Epithelial cell of proximal tubule (primary cell): ENCODE data around the gene COL4A1. TPM values are rescaled to one million over a fixed set of nuclear protein-coding genes. Genes with fewer than 3 reads are reported as not detected.

Source experiments
- DNase-seq: peaks from one replicate; pipeline ENCODE4 v3.0.0-alpha.2; 2011; ENCODE audit warnings: low read depth
- H3K4me3 ChIP-seq: 2 replicates; pipeline ENCODE4 v1.5.1; 2011; ENCODE audit warnings: low read depth, mild to moderate bottlenecking, low read length
- CTCF ChIP-seq: conservative IDR thresholded peaks from 2 replicates; pipeline ENCODE4 v1.5.1; 2012; ENCODE audit warnings: low read depth, mild to moderate bottlenecking, low read length
- total RNA-seq: library from RNA; depleted of rRNA; stranded (reverse); fragments of >200 nt; gene quantifications from 2 replicates; pipeline ENCODE4 v1.2.3, GENCODE V29; 2015

The COL4A1 gene
- total RNA-seq, 1 donor from 2014 or later = 547 TPM

GRCh38 chr13:110182003-110182402 lies 125.0 kb downstream of the COL4A1 start:
- H3K4me3 ChIP-seq = no peak overlapping the region
- DNase-seq = no peak
- no peak for TF ChIP-seq CTCF

- DNase-seq = no peak
- TF ChIP-seq CTCF = no peak
- H3K4me3 ChIP-seq = no peak overlapping the region
These were observed 127.2 kb downstream of the COL4A1 start for GRCh38 chr13:110179857-110180147.

GRCh38 chr13:110179116-110179856 lies 127.7 kb downstream of the COL4A1 start:
- TF ChIP-seq CTCF = no peak
- no peak overlapping the region for H3K4me3 ChIP-seq
- no peak for DNase-seq

GRCh38 chr13:110177790-110178189 lies 129.2 kb downstream of the COL4A1 start:
- H3K4me3 ChIP-seq = no peak overlapping the region
- TF ChIP-seq CTCF = no peak
- DNase-seq = no peak

- no peak overlapping the region for H3K4me3 ChIP-seq
- DNase-seq = no peak
- no peak for TF ChIP-seq CTCF
These were observed 130.5 kb downstream of the COL4A1 start for GRCh38 chr13:110176431-110176830.

GRCh38 chr13:110173247-110173818 lies 133.6 kb downstream of the COL4A1 start:
- DNase-seq = peak; percentile 1
- no peak overlapping the region for H3K4me3 ChIP-seq
- no peak for TF ChIP-seq CTCF

- no peak overlapping the region for H3K4me3 ChIP-seq
- no peak for DNase-seq
- TF ChIP-seq CTCF = no peak
These were observed 136.1 kb downstream of the COL4A1 start for GRCh38 chr13:110170882-110171281.
